ENCODE results near the gene TTC9B.

- no peak for TF ChIP-seq CTCF (IDR thresholded peaks at IDR 0.05)
- TF ChIP-seq ZFX (IDR thresholded peaks at IDR 0.05; ENCODE audit: borderline replicate concordance), result no peak
Observed at GRCh38 chr19:40220674-40221073, 2.5 kb upstream of the TTC9B start.
